Measurements from ENCODE around the gene ATP6V0A4.
"Not testable (repeated sequence)": the region's sequence is repeated elsewhere in the genome, so short reads cannot be mapped to it uniquely, and the experiment has no call there.

Gene ATP6V0A4

GRCh38 chr7:138801256-138801655 lies 3.3 kb upstream of the ATP6V0A4 start:
- no peak for DNase-seq

GRCh38 chr7:138799336-138800000 lies 1.5 kb upstream of the ATP6V0A4 start:
- DNase-seq = no peak

GRCh38 chr7:138798836-138799235 lies 840 bp upstream of the ATP6V0A4 start:
- no peak for DNase-seq

GRCh38 chr7:138797046-138797445 lies 950 bp downstream of the ATP6V0A4 start:
- not testable (repeated sequence) for DNase-seq

- DNase-seq = no peak
These were observed 1.9 kb downstream of the ATP6V0A4 start for GRCh38 chr7:138796038-138796615.

GRCh38 chr7:138785587-138786437 lies 12.2 kb downstream of the ATP6V0A4 start:
- no peak for DNase-seq

- DNase-seq = no peak
These were observed 13.3 kb downstream of the ATP6V0A4 start for GRCh38 chr7:138784692-138785091.

- no peak for DNase-seq
These were observed 17.0 kb downstream of the ATP6V0A4 start for GRCh38 chr7:138781004-138781403.

- no peak for DNase-seq
These were observed 21.7 kb downstream of the ATP6V0A4 start for GRCh38 chr7:138776166-138776833.

- DNase-seq = no peak
These were observed 24.2 kb downstream of the ATP6V0A4 start for GRCh38 chr7:138773817-138774216.

GRCh38 chr7:138773176-138773575 lies 24.8 kb downstream of the ATP6V0A4 start:
- no peak for DNase-seq

GRCh38 chr7:138770904-138771303 lies 27.1 kb downstream of the ATP6V0A4 start:
- DNase-seq = no peak

GRCh38 chr7:138768241-138768640 lies 29.8 kb downstream of the ATP6V0A4 start:
- DNase-seq = no peak

GRCh38 chr7:138756591-138757242 lies 41.3 kb downstream of the ATP6V0A4 start:
- DNase-seq = no peak

- DNase-seq = no peak
These were observed 42.0 kb downstream of the ATP6V0A4 start for GRCh38 chr7:138755842-138756590.

GRCh38 chr7:138755331-138755747 lies 42.7 kb downstream of the ATP6V0A4 start:
- no peak for DNase-seq

GRCh38 chr7:138753610-138754009 lies 44.4 kb downstream of the ATP6V0A4 start:
- DNase-seq = peak in 1 of 2 experiments; percentile 4

- DNase-seq = no peak
These were observed 44.9 kb downstream of the ATP6V0A4 start for GRCh38 chr7:138753150-138753518.

GRCh38 chr7:138752518-138753149 lies 45.4 kb downstream of the ATP6V0A4 start:
- peak; percentile 64 to 98 for DNase-seq

GRCh38 chr7:138750901-138751464 lies 47.0 kb downstream of the ATP6V0A4 start:
- no peak for DNase-seq

GRCh38 chr7:138750473-138750872 lies 47.5 kb downstream of the ATP6V0A4 start:
- DNase-seq = no peak

All from stimulated activated CD4-positive, alpha-beta T cell treated with anti-CD3 and anti-CD28 coated beads, Interleukin-4, amount 100 ng/mL, for 4 hours (primary cell).